ENCODE measurements around the gene CSF1. TPM values are rescaled to one million over a fixed set of nuclear protein-coding genes. Genes with fewer than 3 reads are reported as not detected.

CSF1 gene
- polyA plus RNA-seq, 1 donor (not counting 4 experiments of a cell fraction or from before 2014, with no cell fraction given) = 1.8 TPM

DNA sequence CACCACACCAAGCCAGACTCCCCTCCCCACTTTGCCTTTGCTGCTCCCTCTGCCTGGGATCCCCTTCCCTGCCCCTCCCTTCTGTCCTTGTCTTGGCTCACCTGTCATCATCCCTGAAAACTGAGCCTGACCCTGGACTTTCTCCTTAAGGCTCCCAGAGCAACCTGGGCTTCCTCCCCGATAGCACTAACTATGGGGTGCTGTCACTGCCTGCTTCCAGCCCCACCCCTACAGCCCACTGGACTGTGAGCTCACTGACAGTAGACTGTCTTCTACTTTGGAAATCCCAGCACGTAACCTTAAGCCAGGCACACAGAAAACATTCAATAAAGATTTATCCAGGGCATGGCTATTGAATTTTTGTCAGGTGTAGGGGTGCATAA lies 9.5 kb upstream of the CSF1 start:
- Histone ChIP-seq H3K79me2 (ENCODE audit: control insufficient read depth, insufficient read depth, low read length) (no peaks in the 10 kb centered on the region), H2AFZ (ENCODE audit: control insufficient read depth, low read length) (no peak overlapping the region), H3K4me2 (ENCODE audit: control insufficient read depth, extremely low read depth, insufficient read depth, low read depth, low read length) (no peak overlapping the region), H3K9me1 (ENCODE audit: control insufficient read depth, extremely low read depth, insufficient read depth, low read length) (no peaks in the 10 kb centered on the region), H3K27me3 (ENCODE audit: control insufficient read depth, extremely low read depth, insufficient read depth, low read length) (peaks cover 6% of the 10 kb centered on the region), H3K4me1 (ENCODE audit: control insufficient read depth, extremely low read depth, insufficient read depth, low read length) (peaks cover 9% of the 10 kb centered on the region), H3K9ac (ENCODE audit: control insufficient read depth, extremely low read depth, insufficient read depth, low read length) (no peak overlapping the region), H3K4me3 (ENCODE audit: control insufficient read depth in 2 of 3, extremely low read depth in 1 of 3, insufficient read depth in 2 of 3, low read depth in 1 of 3, low read length in 3 of 3) (no peak overlapping the region), H3K36me3 (ENCODE audit: control insufficient read depth in 2 of 2, extremely low read depth in 1 of 2, insufficient read depth in 2 of 2, low read length in 2 of 2) (no peaks in the 10 kb centered on the region), H4K20me1 (ENCODE audit: control insufficient read depth, extremely low read depth, insufficient read depth, low read length) (no peaks in the 10 kb centered on the region), H3K27ac (ENCODE audit: control insufficient read depth, insufficient read depth, low read length) (no peak overlapping the region), H3K9me3 (ENCODE audit: control insufficient read depth, low read depth, low read length) (no peaks in the 10 kb centered on the region)
- no peak for FAIRE-seq
- TF ChIP-seq EZH2 (IDR thresholded peaks at IDR 0.05; ENCODE audit: low read length) = no peak
- TF ChIP-seq, protein P1, sequence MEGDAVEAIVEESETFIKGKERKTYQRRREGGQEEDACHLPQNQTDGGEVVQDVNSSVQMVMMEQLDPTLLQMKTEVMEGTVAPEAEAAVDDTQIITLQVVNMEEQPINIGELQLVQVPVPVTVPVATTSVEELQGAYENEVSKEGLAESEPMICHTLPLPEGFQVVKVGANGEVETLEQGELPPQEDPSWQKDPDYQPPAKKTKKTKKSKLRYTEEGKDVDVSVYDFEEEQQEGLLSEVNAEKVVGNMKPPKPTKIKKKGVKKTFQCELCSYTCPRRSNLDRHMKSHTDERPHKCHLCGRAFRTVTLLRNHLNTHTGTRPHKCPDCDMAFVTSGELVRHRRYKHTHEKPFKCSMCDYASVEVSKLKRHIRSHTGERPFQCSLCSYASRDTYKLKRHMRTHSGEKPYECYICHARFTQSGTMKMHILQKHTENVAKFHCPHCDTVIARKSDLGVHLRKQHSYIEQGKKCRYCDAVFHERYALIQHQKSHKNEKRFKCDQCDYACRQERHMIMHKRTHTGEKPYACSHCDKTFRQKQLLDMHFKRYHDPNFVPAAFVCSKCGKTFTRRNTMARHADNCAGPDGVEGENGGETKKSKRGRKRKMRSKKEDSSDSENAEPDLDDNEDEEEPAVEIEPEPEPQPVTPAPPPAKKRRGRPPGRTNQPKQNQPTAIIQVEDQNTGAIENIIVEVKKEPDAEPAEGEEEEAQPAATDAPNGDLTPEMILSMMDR (optimal IDR thresholded peaks at IDR 0.05 in 1 of 3, IDR thresholded peaks at IDR 0.05 in 1 of 3, conservative IDR thresholded peaks at IDR 0.05 in 1 of 3; ENCODE audit: extremely low read depth in 1 of 3, insufficient read depth in 2 of 3, low read length in 3 of 3) = no peak
- dilution Hi-C loops (cut with MboI; ENCODE audit: extremely low pct_ligation_motif_present, low sequenced_read_pairs) = no loop called here
- no peak for DNase-seq (ENCODE audit: low read depth, low spot score)

DNA sequence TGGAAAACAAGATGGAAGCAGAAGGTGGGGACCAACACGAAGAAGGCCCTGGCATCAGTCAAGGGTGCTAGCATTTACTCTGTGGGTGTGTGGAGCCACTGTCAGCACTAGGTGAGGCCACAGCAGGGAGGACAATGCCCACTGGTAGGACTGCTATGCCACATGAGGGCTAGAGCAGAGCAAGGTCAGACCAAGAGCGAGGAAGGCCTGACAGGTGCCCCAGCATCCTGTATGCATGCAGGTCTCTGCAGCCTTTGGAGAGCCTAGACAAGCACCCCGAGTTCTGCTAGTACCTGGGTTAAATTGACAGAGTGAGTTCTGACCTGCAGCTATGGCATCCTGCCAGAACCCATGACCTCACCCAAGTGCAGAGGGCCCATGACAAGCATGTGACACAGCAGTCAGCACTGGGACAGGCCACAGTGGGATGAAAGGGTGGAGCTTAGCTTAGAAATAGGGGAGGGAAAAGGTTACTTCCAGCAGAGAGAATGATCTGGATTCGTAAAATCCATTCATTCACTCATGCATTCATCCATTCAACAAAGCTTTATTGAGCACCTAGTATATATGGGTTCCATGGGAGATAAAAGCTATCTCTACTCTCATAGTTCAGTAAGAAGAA lies 9.0 kb upstream of the CSF1 start:
- dilution Hi-C loops (cut with MboI; ENCODE audit: extremely low pct_ligation_motif_present, low sequenced_read_pairs) = no loop called here
- H3K4me3 ChIP-seq (ENCODE audit: control insufficient read depth in 2 of 3, extremely low read depth in 1 of 3, insufficient read depth in 2 of 3, low read depth in 1 of 3, low read length in 3 of 3) = no peak overlapping the region
- no peaks in the 10 kb centered on the region for H3K79me2 ChIP-seq (ENCODE audit: control insufficient read depth, insufficient read depth, low read length)
- H3K27me3 ChIP-seq (ENCODE audit: control insufficient read depth, extremely low read depth, insufficient read depth, low read length) = peaks cover 3% of the 10 kb centered on the region
- H2AFZ ChIP-seq (ENCODE audit: control insufficient read depth, low read length) = no peak overlapping the region
- H3K4me1 ChIP-seq (ENCODE audit: control insufficient read depth, extremely low read depth, insufficient read depth, low read length) = peaks cover 9% of the 10 kb centered on the region
- FAIRE-seq (no peak), DNase-seq (ENCODE audit: low read depth, low spot score) (peak; percentile 25)
- no peaks in the 10 kb centered on the region for H3K9me3 ChIP-seq (ENCODE audit: control insufficient read depth, low read depth, low read length)
- no peaks in the 10 kb centered on the region for H3K9me1 ChIP-seq (ENCODE audit: control insufficient read depth, extremely low read depth, insufficient read depth, low read length)
- H3K36me3 ChIP-seq (ENCODE audit: control insufficient read depth in 2 of 2, extremely low read depth in 1 of 2, insufficient read depth in 2 of 2, low read length in 2 of 2) = no peaks in the 10 kb centered on the region
- no peak for TF ChIP-seq EZH2 (IDR thresholded peaks at IDR 0.05; ENCODE audit: low read length)
- TF ChIP-seq, protein P1 (optimal IDR thresholded peaks at IDR 0.05 in 1 of 3, IDR thresholded peaks at IDR 0.05 in 1 of 3, conservative IDR thresholded peaks at IDR 0.05 in 1 of 3; ENCODE audit: extremely low read depth in 1 of 3, insufficient read depth in 2 of 3, low read length in 3 of 3) = no peak
- no peaks in the 10 kb centered on the region for H4K20me1 ChIP-seq (ENCODE audit: control insufficient read depth, extremely low read depth, insufficient read depth, low read length)
- no peak overlapping the region for H3K27ac ChIP-seq (ENCODE audit: control insufficient read depth, insufficient read depth, low read length)
- no peak overlapping the region for H3K4me2 ChIP-seq (ENCODE audit: control insufficient read depth, extremely low read depth, insufficient read depth, low read depth, low read length)
- H3K9ac ChIP-seq (ENCODE audit: control insufficient read depth, extremely low read depth, insufficient read depth, low read length) = no peak overlapping the region

Data from keratinocyte (primary cell).